ENCODE data around the gene PRSS1. TPM values are rescaled to one million over a fixed set of nuclear protein-coding genes. Genes with fewer than 3 reads are reported as not detected.
"Not testable (repeated sequence)": the region's sequence is repeated elsewhere in the genome, so short reads cannot be mapped to it uniquely, and the experiment has no call there.

The PRSS1 gene
- total RNA-seq, 1 experiment from 2014 or later: 7.3 TPM

DNA sequence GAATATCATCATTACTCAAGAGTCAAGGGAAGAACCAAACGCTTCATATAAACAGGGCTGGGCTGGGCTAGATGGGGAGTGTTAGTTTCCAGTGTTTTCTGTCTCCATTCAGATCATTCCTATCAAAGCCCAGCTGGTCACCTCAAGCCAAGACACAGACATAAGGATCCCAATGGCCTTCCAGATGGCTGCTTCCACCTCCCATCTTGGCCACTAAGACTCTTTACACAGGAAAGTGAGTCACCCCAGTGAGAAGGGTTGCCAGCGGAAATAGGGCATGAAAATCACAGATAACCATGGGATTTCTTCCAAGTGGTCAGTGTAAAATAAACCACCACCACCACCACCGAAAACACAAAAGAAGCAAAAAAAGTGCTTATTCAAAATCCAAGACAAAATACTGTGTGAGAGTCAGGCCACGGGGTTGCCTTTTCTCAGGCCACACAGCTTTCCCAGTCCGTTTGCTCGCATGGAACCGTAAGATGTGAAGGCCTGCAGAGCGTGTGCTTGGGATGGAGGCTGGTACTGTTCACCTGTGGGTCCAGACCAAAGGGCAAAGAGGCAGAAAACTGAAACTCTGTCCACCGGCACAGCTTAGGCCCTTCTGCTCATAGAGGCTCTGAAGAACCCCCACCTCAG, 27.1 kb downstream of the PRSS1 start:
- DNase-seq (ENCODE audit: low read depth, low spot score) (no peak), ATAC-seq (no peak)
- intact Hi-C loops (cut with micrococcal nuclease; ENCODE audit: unreplicated experiment) (no loop called here), in situ Hi-C loops (cut with HindIII; ENCODE audit: low pct_unique_long_range_greater_than_20kb, low sequenced_read_pairs) (no loop called here)
- Histone ChIP-seq H3K27me3 (ENCODE audit: control insufficient read depth, insufficient read depth, low read length) (no peaks in the 10 kb centered on the region), H3K4me3 (ENCODE audit: low read depth in 2 of 2, low read length in 2 of 2) (no peak overlapping the region), H3K9me3 (ENCODE audit: control insufficient read depth, insufficient read depth, low read depth, low read length) (no peaks in the 10 kb centered on the region), H3K36me3 (ENCODE audit: control insufficient read depth, insufficient read depth, low read length) (no peaks in the 10 kb centered on the region), H3K4me1 (ENCODE audit: control insufficient read depth, insufficient read depth, low read length) (no peaks in the 10 kb centered on the region), H3K27ac (ENCODE audit: low read length) (no peak overlapping the region)
- TF ChIP-seq, protein P1, sequence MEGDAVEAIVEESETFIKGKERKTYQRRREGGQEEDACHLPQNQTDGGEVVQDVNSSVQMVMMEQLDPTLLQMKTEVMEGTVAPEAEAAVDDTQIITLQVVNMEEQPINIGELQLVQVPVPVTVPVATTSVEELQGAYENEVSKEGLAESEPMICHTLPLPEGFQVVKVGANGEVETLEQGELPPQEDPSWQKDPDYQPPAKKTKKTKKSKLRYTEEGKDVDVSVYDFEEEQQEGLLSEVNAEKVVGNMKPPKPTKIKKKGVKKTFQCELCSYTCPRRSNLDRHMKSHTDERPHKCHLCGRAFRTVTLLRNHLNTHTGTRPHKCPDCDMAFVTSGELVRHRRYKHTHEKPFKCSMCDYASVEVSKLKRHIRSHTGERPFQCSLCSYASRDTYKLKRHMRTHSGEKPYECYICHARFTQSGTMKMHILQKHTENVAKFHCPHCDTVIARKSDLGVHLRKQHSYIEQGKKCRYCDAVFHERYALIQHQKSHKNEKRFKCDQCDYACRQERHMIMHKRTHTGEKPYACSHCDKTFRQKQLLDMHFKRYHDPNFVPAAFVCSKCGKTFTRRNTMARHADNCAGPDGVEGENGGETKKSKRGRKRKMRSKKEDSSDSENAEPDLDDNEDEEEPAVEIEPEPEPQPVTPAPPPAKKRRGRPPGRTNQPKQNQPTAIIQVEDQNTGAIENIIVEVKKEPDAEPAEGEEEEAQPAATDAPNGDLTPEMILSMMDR (IDR thresholded peaks at IDR 0.05): no peak
- TF ChIP-seq, protein P2, sequence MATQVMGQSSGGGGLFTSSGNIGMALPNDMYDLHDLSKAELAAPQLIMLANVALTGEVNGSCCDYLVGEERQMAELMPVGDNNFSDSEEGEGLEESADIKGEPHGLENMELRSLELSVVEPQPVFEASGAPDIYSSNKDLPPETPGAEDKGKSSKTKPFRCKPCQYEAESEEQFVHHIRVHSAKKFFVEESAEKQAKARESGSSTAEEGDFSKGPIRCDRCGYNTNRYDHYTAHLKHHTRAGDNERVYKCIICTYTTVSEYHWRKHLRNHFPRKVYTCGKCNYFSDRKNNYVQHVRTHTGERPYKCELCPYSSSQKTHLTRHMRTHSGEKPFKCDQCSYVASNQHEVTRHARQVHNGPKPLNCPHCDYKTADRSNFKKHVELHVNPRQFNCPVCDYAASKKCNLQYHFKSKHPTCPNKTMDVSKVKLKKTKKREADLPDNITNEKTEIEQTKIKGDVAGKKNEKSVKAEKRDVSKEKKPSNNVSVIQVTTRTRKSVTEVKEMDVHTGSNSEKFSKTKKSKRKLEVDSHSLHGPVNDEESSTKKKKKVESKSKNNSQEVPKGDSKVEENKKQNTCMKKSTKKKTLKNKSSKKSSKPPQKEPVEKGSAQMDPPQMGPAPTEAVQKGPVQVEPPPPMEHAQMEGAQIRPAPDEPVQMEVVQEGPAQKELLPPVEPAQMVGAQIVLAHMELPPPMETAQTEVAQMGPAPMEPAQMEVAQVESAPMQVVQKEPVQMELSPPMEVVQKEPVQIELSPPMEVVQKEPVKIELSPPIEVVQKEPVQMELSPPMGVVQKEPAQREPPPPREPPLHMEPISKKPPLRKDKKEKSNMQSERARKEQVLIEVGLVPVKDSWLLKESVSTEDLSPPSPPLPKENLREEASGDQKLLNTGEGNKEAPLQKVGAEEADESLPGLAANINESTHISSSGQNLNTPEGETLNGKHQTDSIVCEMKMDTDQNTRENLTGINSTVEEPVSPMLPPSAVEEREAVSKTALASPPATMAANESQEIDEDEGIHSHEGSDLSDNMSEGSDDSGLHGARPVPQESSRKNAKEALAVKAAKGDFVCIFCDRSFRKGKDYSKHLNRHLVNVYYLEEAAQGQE (IDR thresholded peaks at IDR 0.05; ENCODE audit: insufficient read depth in 1 of 2, low read depth in 2 of 2, low read length in 1 of 2): no peak
- TF ChIP-seq TCF7L2 (IDR thresholded peaks at IDR 0.05; ENCODE audit: low read depth, low read length) (no peak), POLR2AphosphoS5 (IDR thresholded peaks at IDR 0.05; ENCODE audit: low read depth, low read length) (no peak), SIN3A (IDR thresholded peaks at IDR 0.05; ENCODE audit: borderline replicate concordance, insufficient read depth, low read depth, low read length) (no peak)
- BruUV-seq (replicated peaks): no TSS peak
- CTCF ChIA-PET: no interaction called here
- POLR2A ChIA-PET: no interaction called here

DNA sequence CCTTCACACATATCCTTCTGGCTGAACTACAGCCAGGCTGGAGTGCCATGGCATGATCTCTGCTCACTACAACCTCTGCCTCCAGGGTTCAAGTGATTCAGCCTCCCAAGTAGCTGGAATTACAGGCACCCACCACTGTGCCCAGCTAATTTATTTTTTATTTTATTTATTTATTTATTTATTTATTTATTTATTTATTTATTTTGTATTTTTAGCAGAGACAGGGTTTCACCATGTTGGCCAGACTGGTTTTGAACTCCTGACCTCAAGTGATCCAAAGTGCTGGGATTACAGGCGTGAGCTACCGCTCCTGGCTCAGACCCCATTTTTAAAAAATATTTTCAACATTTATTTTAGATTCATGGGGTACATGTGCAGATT, 27.6 kb downstream of the PRSS1 start:
- H3K4me3 ChIP-seq (ENCODE audit: low read depth in 2 of 2, low read length in 2 of 2); POLR2A ChIA-PET; BruUV-seq (replicated peaks); DNase-seq (ENCODE audit: low read depth, low spot score); H3K27ac ChIP-seq (ENCODE audit: low read length); H3K27me3 ChIP-seq (ENCODE audit: control insufficient read depth, insufficient read depth, low read length); in situ Hi-C loops (cut with HindIII; ENCODE audit: low pct_unique_long_range_greater_than_20kb, low sequenced_read_pairs); CTCF ChIA-PET; ATAC-seq; H3K4me1 ChIP-seq (ENCODE audit: control insufficient read depth, insufficient read depth, low read length); H3K36me3 ChIP-seq (ENCODE audit: control insufficient read depth, insufficient read depth, low read length); H3K9me3 ChIP-seq (ENCODE audit: control insufficient read depth, insufficient read depth, low read depth, low read length); intact Hi-C loops (cut with micrococcal nuclease; ENCODE audit: unreplicated experiment): not testable (repeated sequence)

DNA sequence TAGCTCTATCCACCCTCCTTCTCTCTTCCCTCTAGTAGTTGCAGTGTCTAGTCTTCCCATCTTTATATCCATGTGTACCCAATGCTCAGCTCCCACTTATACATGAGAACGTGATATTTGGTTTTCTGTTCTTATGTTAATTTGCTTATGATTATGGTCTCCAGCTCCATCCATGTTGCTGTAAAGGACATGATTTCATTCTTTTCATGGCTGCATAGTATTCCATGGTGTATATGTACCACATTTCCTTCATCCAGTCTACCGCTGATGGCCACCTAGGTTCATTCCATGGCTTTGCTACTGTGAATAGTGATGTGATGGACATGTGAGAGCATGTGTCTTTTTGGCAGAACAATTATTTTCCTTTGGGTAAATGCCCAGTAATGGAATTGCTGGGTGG, 28.0 kb downstream of the PRSS1 start:
- no peak overlapping the region for H3K27ac ChIP-seq (ENCODE audit: low read length)
- TF ChIP-seq, protein P2 (IDR thresholded peaks at IDR 0.05; ENCODE audit: insufficient read depth in 1 of 2, low read depth in 2 of 2, low read length in 1 of 2): no peak
- TF ChIP-seq POLR2AphosphoS5 (IDR thresholded peaks at IDR 0.05; ENCODE audit: low read depth, low read length): no peak
- TF ChIP-seq, protein P1 (IDR thresholded peaks at IDR 0.05): no peak
- no peak for TF ChIP-seq TCF7L2 (IDR thresholded peaks at IDR 0.05; ENCODE audit: low read depth, low read length)
- no peak for TF ChIP-seq SIN3A (IDR thresholded peaks at IDR 0.05; ENCODE audit: borderline replicate concordance, insufficient read depth, low read depth, low read length)
- POLR2A ChIA-PET: no interaction called here
- no peaks in the 10 kb centered on the region for H3K36me3 ChIP-seq (ENCODE audit: control insufficient read depth, insufficient read depth, low read length)
- no peaks in the 10 kb centered on the region for H3K4me1 ChIP-seq (ENCODE audit: control insufficient read depth, insufficient read depth, low read length)
- intact Hi-C loops (cut with micrococcal nuclease; ENCODE audit: unreplicated experiment): no loop called here
- no peak overlapping the region for H3K4me3 ChIP-seq (ENCODE audit: low read depth in 2 of 2, low read length in 2 of 2)
- no TSS peak for BruUV-seq (replicated peaks)
- ATAC-seq: no peak
- no peaks in the 10 kb centered on the region for H3K9me3 ChIP-seq (ENCODE audit: control insufficient read depth, insufficient read depth, low read depth, low read length)
- in situ Hi-C loops (cut with HindIII; ENCODE audit: low pct_unique_long_range_greater_than_20kb, low sequenced_read_pairs): no loop called here
- CTCF ChIA-PET: no interaction called here
- no peak for DNase-seq (ENCODE audit: low read depth, low spot score)
- H3K27me3 ChIP-seq (ENCODE audit: control insufficient read depth, insufficient read depth, low read length): peaks cover 4% of the 10 kb centered on the region; the same call in 1 of the 2 replicates

All from Panc1 (cell line).